Measurements from ENCODE around the gene EMC7. TPM values are rescaled to one million over a fixed set of nuclear protein-coding genes. Genes with fewer than 3 reads are reported as not detected.

EMC7 gene
- polyA plus RNA-seq, 3 donors = 41.7 to 135 (median 125) TPM

- Histone ChIP-seq H3K4me2 (replicated peaks; ENCODE audit: extremely low read depth, low read length, poor library complexity, severe bottlenecking) (no peak overlapping the region), H2AFZ (ENCODE audit: insufficient read depth, low read depth, low read length, poor library complexity, severe bottlenecking) (no peak overlapping the region), H3K4me1 (ENCODE audit: control insufficient read depth in 1 of 2, insufficient read depth in 2 of 2, low read length in 2 of 2) (peaks cover 4 to 7% of the 10 kb centered on the region in 2 donors), H4K20me1 (ENCODE audit: insufficient read depth, low read length) (no peaks in the 10 kb centered on the region), H3K9me3 (replicated peaks in 1 of 2; ENCODE audit: control insufficient read depth in 1 of 2, insufficient read depth in 1 of 2, low read length in 2 of 2) (no peaks in the 10 kb centered on the region), H3K79me2 (ENCODE audit: insufficient read depth, low read length) (no peaks in the 10 kb centered on the region), H3K36me3 (replicated peaks in 1 of 2; ENCODE audit: control insufficient read depth in 1 of 2, insufficient read depth in 2 of 2, low read length in 2 of 2) (no peaks in the 10 kb centered on the region), H3K27me3 (ENCODE audit: control insufficient read depth in 2 of 2, insufficient read depth in 2 of 2, low read length in 2 of 2) (no peaks in the 10 kb centered on the region), H3K4me3 (replicated peaks in 1 of 3; ENCODE audit: low read depth in 2 of 3, low read length in 3 of 3) (no peak overlapping the region), H3K27ac (ENCODE audit: low read depth in 1 of 2, low read length in 2 of 2) (no peak overlapping the region), H3K9ac (ENCODE audit: insufficient read depth, low read length, poor library complexity, severe bottlenecking) (no peak overlapping the region)
- Mint-ChIP-seq H3K27ac (no peak overlapping the region), H3K9me3 (peaks cover 2 to 12% (median 9%) of the 10 kb centered on the region in 7 donors), H3K4me3 (no peak overlapping the region), H3K27me3 (ENCODE audit: low read depth in 3 of 3) (peaks cover 0 to 2% (median 0%) of the 10 kb centered on the region in 3 donors), H3K4me1 (peaks cover 8% of the 10 kb centered on the region), H3K36me3 (peaks cover 9 to 10% of the 10 kb centered on the region in 2 donors)
- no peak for DNase-seq
- no peak for TF ChIP-seq CTCF (IDR thresholded peaks at IDR 0.05)
- intact Hi-C loops (cut with micrococcal nuclease) = loop anchor here in 1 of 2 donors (10.0 kb wide), 1 partner anchor 877 kb away; the partner anchor contains the start of gene ZNF770
- WGBS (ENCODE audit: insufficient coverage) = no CpG with 5 or more reads among the region's 2 CpGs
These were observed 5.7 kb upstream of the EMC7 start for GRCh38 chr15:34107315-34107714.

- no peak for TF ChIP-seq CTCF (IDR thresholded peaks at IDR 0.05)
- no peaks in the 10 kb centered on the region for H3K27me3 ChIP-seq (ENCODE audit: control insufficient read depth in 2 of 2, insufficient read depth in 2 of 2, low read length in 2 of 2)
- Mint-ChIP-seq H3K27ac (no peak overlapping the region), H3K4me3 (no peak overlapping the region), H3K9me3 (peaks cover 2 to 12% (median 9%) of the 10 kb centered on the region in 7 donors), H3K27me3 (ENCODE audit: low read depth in 3 of 3) (no peaks in the 10 kb centered on the region), H3K36me3 (peaks cover 9 to 10% of the 10 kb centered on the region in 2 donors), H3K4me1 (peaks cover 9% of the 10 kb centered on the region)
- H3K4me2 ChIP-seq (replicated peaks; ENCODE audit: extremely low read depth, low read length, poor library complexity, severe bottlenecking) = no peak overlapping the region
- no peaks in the 10 kb centered on the region for H4K20me1 ChIP-seq (ENCODE audit: insufficient read depth, low read length)
- peaks cover 2% of the 10 kb centered on the region for H3K79me2 ChIP-seq (ENCODE audit: insufficient read depth, low read length)
- intact Hi-C loops (cut with micrococcal nuclease) = loop anchor here in 1 of 2 donors (10.0 kb wide), 1 partner anchor 878 kb away; the partner anchor contains the start of gene ZNF770
- no CpG with 5 or more reads among the region's 1 CpG for WGBS (ENCODE audit: insufficient coverage)
- no peak overlapping the region for H2AFZ ChIP-seq (ENCODE audit: insufficient read depth, low read depth, low read length, poor library complexity, severe bottlenecking)
- no peak overlapping the region for H3K9ac ChIP-seq (ENCODE audit: insufficient read depth, low read length, poor library complexity, severe bottlenecking)
- no peaks in the 10 kb centered on the region for H3K36me3 ChIP-seq (replicated peaks in 1 of 2; ENCODE audit: control insufficient read depth in 1 of 2, insufficient read depth in 2 of 2, low read length in 2 of 2)
- DNase-seq = no peak
- H3K4me3 ChIP-seq (replicated peaks in 1 of 3; ENCODE audit: low read depth in 2 of 3, low read length in 3 of 3) = no peak overlapping the region
- H3K4me1 ChIP-seq (ENCODE audit: control insufficient read depth in 1 of 2, insufficient read depth in 2 of 2, low read length in 2 of 2) = peaks cover 7% of the 10 kb centered on the region in 2 donors
- H3K9me3 ChIP-seq (replicated peaks in 1 of 2; ENCODE audit: control insufficient read depth in 1 of 2, insufficient read depth in 1 of 2, low read length in 2 of 2) = no peaks in the 10 kb centered on the region
- H3K27ac ChIP-seq (ENCODE audit: low read depth in 1 of 2, low read length in 2 of 2) = no peak overlapping the region
These were observed 4.8 kb upstream of the EMC7 start for GRCh38 chr15:34106423-34106822.

All from CD14-positive monocyte (primary cell).